Activated CD8-positive, alpha-beta T cell treated with anti-CD3 and anti-CD28 coated beads for 36 hours (primary cell): Measurements from ENCODE around the gene NRXN3. TPM values are rescaled to one million over a fixed set of nuclear protein-coding genes. Genes with fewer than 3 reads are reported as not detected.

Experiments used
- ATAC-seq: fragments of 200-7000 bp; cut with Tn5 transposase; one replicate; pipeline ENCODE4 v1.10.0; 2021; ENCODE audit warnings: mild to moderate bottlenecking, moderate library complexity
- CTCF ChIA-PET: fragments of 350-600 bp; sonication (Branson Sonifier 250); formaldehyde crosslinking; loops from one replicate; lab custom pipeline; 2021; ENCODE audit warnings: antibody characterized with exemption; lab: Charles Lee
- POLR2A ChIA-PET: fragments of 350-600 bp; sonication (Branson Sonifier 250); formaldehyde crosslinking; loops from one replicate; lab custom pipeline; 2021; ENCODE audit warnings: antibody characterized with exemption; lab: Charles Lee
- DNase-seq: peaks from one replicate; pipeline ENCODE4 v3.0.0-alpha.2; 2020
- H3K27ac Mint-ChIP-seq: one replicate; pipeline ENCODE4 v1.8.0; 2021; ENCODE audit warnings: mild to moderate bottlenecking, mixed read lengths
- H3K27me3 Mint-ChIP-seq: one replicate; pipeline ENCODE4 v1.8.0; 2021; ENCODE audit warnings: mixed read lengths
- H3K36me3 Mint-ChIP-seq: one replicate; pipeline ENCODE4 v1.8.0; 2021; ENCODE audit warnings: low read depth, mixed read lengths
- H3K4me1 Mint-ChIP-seq: one replicate; pipeline ENCODE4 v1.8.0; 2021; ENCODE audit warnings: low read depth, mixed read lengths
- H3K4me3 Mint-ChIP-seq: one replicate; pipeline ENCODE4 v1.8.0; 2021; ENCODE audit warnings: mild to moderate bottlenecking, moderate library complexity, mixed read lengths
- H3K9me3 Mint-ChIP-seq: one replicate; pipeline ENCODE4 v1.8.0; 2021; ENCODE audit warnings: mixed read lengths
- intact Hi-C: fragments of 100-400 bp; cut with micrococcal nuclease; formaldehyde crosslinking; loops from one replicate; pipeline ENCODE4 v1.10.0; 2022
- total RNA-seq, 2 experiments: library from RNA; stranded (reverse); gene quantifications; one replicate each; pipeline ENCODE4 v1.2.3, GENCODE V29; 2021
- TF ChIP-seq, protein P1 (sequence below): fragments of 200-600 bp; IDR thresholded peaks from one replicate; pipeline ENCODE4 v1.8.0; 2022; ENCODE audit warnings: antibody characterized with exemption, mild to moderate bottlenecking

Gene NRXN3
- total RNA-seq, 2 experiments from 2014 or later = not detected

DNA sequence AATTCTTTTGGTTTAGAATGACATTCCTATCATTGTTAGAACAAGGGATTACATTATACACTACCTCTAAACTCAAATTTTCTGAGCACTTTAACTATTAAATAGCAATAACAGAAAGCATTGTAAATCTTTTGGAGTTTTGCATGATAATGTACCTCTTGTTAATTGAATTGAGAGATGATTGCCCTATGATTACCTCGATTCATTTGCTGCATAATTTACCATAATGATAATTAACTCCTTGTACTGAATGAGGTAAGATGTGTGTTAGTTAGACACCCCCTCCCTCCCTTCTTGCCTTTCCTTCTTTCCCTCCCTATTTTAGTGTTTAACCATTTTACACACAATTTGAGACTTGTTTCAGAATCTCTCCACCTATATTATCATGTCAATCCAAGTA, 1572.0 kb downstream of the NRXN3 start:
- DNase-seq (no peak), ATAC-seq (no peak)
- H3K27me3 Mint-ChIP-seq = no peaks in the 10 kb centered on the region
- TF ChIP-seq, protein P1, sequence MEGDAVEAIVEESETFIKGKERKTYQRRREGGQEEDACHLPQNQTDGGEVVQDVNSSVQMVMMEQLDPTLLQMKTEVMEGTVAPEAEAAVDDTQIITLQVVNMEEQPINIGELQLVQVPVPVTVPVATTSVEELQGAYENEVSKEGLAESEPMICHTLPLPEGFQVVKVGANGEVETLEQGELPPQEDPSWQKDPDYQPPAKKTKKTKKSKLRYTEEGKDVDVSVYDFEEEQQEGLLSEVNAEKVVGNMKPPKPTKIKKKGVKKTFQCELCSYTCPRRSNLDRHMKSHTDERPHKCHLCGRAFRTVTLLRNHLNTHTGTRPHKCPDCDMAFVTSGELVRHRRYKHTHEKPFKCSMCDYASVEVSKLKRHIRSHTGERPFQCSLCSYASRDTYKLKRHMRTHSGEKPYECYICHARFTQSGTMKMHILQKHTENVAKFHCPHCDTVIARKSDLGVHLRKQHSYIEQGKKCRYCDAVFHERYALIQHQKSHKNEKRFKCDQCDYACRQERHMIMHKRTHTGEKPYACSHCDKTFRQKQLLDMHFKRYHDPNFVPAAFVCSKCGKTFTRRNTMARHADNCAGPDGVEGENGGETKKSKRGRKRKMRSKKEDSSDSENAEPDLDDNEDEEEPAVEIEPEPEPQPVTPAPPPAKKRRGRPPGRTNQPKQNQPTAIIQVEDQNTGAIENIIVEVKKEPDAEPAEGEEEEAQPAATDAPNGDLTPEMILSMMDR = no peak
- no peak overlapping the region for H3K27ac Mint-ChIP-seq
- no peaks in the 10 kb centered on the region for H3K4me1 Mint-ChIP-seq
- intact Hi-C loops = no loop called here
- H3K36me3 Mint-ChIP-seq = no peaks in the 10 kb centered on the region
- ChIA-PET CTCF (no interaction called here), POLR2A (no interaction called here)
- peaks cover 6% of the 10 kb centered on the region for H3K9me3 Mint-ChIP-seq
- no peak overlapping the region for H3K4me3 Mint-ChIP-seq

DNA sequence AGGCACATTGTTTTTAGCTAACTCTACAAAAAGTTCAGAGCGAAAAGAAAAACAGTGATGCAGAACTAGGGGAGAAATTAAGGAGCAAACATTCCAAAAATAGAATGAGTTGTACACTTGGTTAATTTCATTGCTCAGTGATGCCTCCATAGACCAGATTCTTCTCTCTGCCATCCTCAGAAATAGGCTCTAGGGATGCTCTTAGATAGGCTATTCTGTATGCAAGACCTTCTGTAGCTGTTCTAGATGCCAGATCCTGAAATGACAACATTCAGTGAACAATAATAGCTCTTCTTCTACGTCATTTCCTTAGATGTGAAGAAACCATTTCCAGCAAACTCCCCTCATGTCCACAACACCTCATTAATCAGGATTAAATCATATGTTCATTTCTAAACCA, 1574.9 kb downstream of the NRXN3 start:
- Mint-ChIP-seq H3K27me3 (no peaks in the 10 kb centered on the region), H3K27ac (no peak overlapping the region), H3K36me3 (no peaks in the 10 kb centered on the region), H3K4me3 (no peak overlapping the region), H3K9me3 (peaks cover 3% of the 10 kb centered on the region), H3K4me1 (no peaks in the 10 kb centered on the region)
- no peak for ATAC-seq
- intact Hi-C loops = no loop called here
- DNase-seq = no peak
- ChIA-PET CTCF (interaction anchor here (1.3 kb wide), 1 partner anchor 142 kb away, joined by 3 read pairs; no protein-coding TSS in a partner anchor), POLR2A (no interaction called here)
- TF ChIP-seq, protein P1 = no peak

DNA sequence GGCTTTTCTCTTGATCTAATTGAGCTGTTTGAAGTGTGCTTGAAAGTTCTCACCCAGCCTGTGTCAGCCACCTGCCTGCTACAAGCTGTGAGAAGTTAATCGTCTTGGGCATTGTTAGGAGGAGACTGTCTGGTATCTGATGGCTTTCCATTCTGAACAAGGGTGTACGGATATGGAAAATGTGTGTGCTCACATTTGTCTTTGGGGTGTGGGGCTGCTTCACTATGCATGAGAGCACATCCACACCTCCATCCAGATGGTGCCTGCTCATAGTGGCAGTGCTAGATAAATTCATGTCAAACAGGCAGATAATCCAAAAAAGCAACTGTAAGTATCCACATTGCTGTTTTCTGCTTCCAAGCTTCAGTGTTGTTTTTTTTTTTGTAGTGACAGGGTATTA, 1578.9 kb downstream of the NRXN3 start:
- ATAC-seq = no peak
- Mint-ChIP-seq H3K4me1 (no peaks in the 10 kb centered on the region), H3K27ac (no peak overlapping the region), H3K27me3 (no peaks in the 10 kb centered on the region), H3K4me3 (no peak overlapping the region), H3K9me3 (no peaks in the 10 kb centered on the region), H3K36me3 (no peaks in the 10 kb centered on the region)
- intact Hi-C loops = no loop called here
- no peak for DNase-seq
- POLR2A ChIA-PET = no interaction called here
- CTCF ChIA-PET = no interaction called here
- TF ChIP-seq, protein P1 = no peak

DNA sequence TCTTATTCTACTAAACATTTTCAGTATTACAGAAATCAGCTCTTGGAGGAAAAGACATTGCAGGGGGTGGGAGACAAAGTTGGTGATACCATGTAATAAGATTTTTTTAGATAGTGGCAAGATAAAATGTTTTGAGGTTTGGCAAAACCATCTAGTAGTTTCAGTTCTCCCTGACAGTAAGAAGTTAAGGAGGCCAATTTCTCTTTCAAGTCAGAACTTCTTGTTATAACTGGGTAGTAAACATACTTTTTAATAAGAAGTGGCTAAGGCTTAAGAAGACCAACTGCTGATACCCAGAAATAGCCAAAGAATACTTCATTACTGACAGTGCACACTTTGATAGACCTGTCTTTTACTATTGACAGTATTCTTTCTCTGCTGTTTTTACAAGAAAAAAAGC, 1588.8 kb downstream of the NRXN3 start:
- no peak overlapping the region for H3K27ac Mint-ChIP-seq
- intact Hi-C loops = no loop called here
- CTCF ChIA-PET = no interaction called here
- POLR2A ChIA-PET = no interaction called here
- H3K27me3 Mint-ChIP-seq = no peaks in the 10 kb centered on the region
- ATAC-seq (no peak), DNase-seq (no peak)
- H3K9me3 Mint-ChIP-seq = peaks cover 9% of the 10 kb centered on the region
- H3K4me3 Mint-ChIP-seq = no peak overlapping the region
- no peaks in the 10 kb centered on the region for H3K36me3 Mint-ChIP-seq
- TF ChIP-seq, protein P1 = no peak
- no peaks in the 10 kb centered on the region for H3K4me1 Mint-ChIP-seq

DNA sequence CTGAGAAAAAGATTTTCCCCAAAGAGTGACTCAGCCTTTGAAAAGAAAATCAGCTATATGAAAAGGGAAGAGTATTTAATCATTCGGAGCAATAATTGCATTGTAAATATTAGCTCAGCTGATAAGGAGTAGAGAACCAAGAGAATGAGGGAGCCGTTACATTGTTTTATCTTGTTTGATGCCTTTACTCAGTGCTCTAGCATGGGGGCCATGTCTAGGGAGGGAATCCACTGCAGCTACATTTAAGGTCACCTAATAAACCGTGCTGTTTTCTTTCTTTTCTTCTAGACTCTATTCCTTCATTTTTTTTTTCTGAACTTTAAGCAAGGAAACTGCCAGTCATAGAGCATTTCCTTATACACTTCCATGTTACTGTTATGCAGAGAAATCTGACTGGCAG, 1594.2 kb downstream of the NRXN3 start:
- intact Hi-C loops = no loop called here
- Mint-ChIP-seq H3K9me3 (no peaks in the 10 kb centered on the region), H3K36me3 (no peaks in the 10 kb centered on the region), H3K27me3 (no peaks in the 10 kb centered on the region), H3K4me3 (no peak overlapping the region), H3K4me1 (no peaks in the 10 kb centered on the region), H3K27ac (no peak overlapping the region)
- TF ChIP-seq, protein P1 = no peak
- no peak for DNase-seq
- ChIA-PET CTCF (no interaction called here), POLR2A (no interaction called here)
- no peak for ATAC-seq
